Ecto neural progenitor cell (in vitro differentiated cells): Measurements from ENCODE around the gene PRR19.
A peak's percentile ranks its signal among the peaks of the same experiment; 100 is the strongest.

Experiments used
- DNase-seq: peaks from one replicate; pipeline ENCODE4 v3.0.0-alpha.2; 2018; ENCODE audit warnings: low spot score

The PRR19 gene

GRCh38 chr19:42295342-42295741, 6.6 kb upstream of the PRR19 start:
- DNase-seq, result no peak

GRCh38 chr19:42295831-42296525, 6.0 kb upstream of the PRR19 start:
- DNase-seq, result peak; percentile 86

GRCh38 chr19:42297039-42297438, 4.9 kb upstream of the PRR19 start:
- DNase-seq, result no peak

- no peak for DNase-seq
Measured at GRCh38 chr19:42303101-42303464, 1.2 kb downstream of the PRR19 start.

GRCh38 chr19:42303876-42304275, 1.9 kb downstream of the PRR19 start:
- no peak for DNase-seq

GRCh38 chr19:42306646-42307045, 4.7 kb downstream of the PRR19 start:
- peak; percentile 42 for DNase-seq

GRCh38 chr19:42309686-42310085, 7.8 kb downstream of the PRR19 start:
- DNase-seq, result peak; percentile 39

GRCh38 chr19:42311657-42312056, 9.7 kb downstream of the PRR19 start:
- DNase-seq, result peak; percentile 41

GRCh38 chr19:42312370-42312769, 10.4 kb downstream of the PRR19 start:
- peak; percentile 35 for DNase-seq

GRCh38 chr19:42313096-42313839, 11.3 kb downstream of the PRR19 start, which contains the start of gene TMEM145:
TSS of gene TMEM145 (plus strand) at chr19:42313309. CDS start at chr19:42313377, 68 bp downstream.
- DNase-seq, result peak; percentile 76

- DNase-seq, result peak; percentile 46
Measured at GRCh38 chr19:42313840-42314755, 12.2 kb downstream of the PRR19 start.

- no peak for DNase-seq
Measured at GRCh38 chr19:42315024-42315423, 13.1 kb downstream of the PRR19 start.

GRCh38 chr19:42316223-42317211, 14.6 kb downstream of the PRR19 start:
- DNase-seq, result no peak

- no peak for DNase-seq
Measured at GRCh38 chr19:42317535-42317934, 15.6 kb downstream of the PRR19 start.

- no peak for DNase-seq
Measured at GRCh38 chr19:42322305-42322704, 20.4 kb downstream of the PRR19 start.

GRCh38 chr19:42323473-42323851, 21.5 kb downstream of the PRR19 start:
- DNase-seq, result peak; percentile 61

- peak; percentile 63 for DNase-seq
Measured at GRCh38 chr19:42323852-42324654, 22.1 kb downstream of the PRR19 start.

- no peak for DNase-seq
Measured at GRCh38 chr19:42324655-42325307, 22.8 kb downstream of the PRR19 start.

GRCh38 chr19:42325308-42325895, 23.5 kb downstream of the PRR19 start, which contains the start of gene MEGF8:
TSS of gene MEGF8 (plus strand) at chr19:42325635. CDS start at chr19:42326244, 609 bp downstream.
- DNase-seq, result peak; percentile 98
